GM12878 (cell line): ENCODE results near the gene RBBP4. TPM values are rescaled to one million over a fixed set of nuclear protein-coding genes. Genes with fewer than 3 reads are reported as not detected.

Experiments
- BACH1 ChIP-seq: fragments of 450-650 bp; IDR thresholded peaks from 2 replicates; pipeline ENCODE4 v1.6.1; 2017; ENCODE audit warnings: mild to moderate bottlenecking, borderline replicate concordance
- BHLHE40 ChIP-seq, 2 experiments: fragments of 450-650 bp in 1 of 2; IDR thresholded peaks; 2 replicates each; pipeline ENCODE4 v1.6.1; 2011 to 2017; ENCODE audit warnings: low read depth in 2 of 2, borderline replicate concordance in 1 of 2, improper control_type of control experiment in 1 of 2, low read length in 1 of 2, mild to moderate bottlenecking in 1 of 2
- FOXM1 ChIP-seq: IDR thresholded peaks from 2 replicates; pipeline ENCODE4 v1.6.1; 2012; ENCODE audit warnings: low read depth, mild to moderate bottlenecking, inconsistent platforms, low read length, moderate library complexity
- GABPA ChIP-seq: IDR thresholded peaks from 2 replicates; pipeline ENCODE4 v1.6.1; 2014; ENCODE audit warnings: antibody characterized with exemption, low read depth, mild to moderate bottlenecking, inconsistent platforms
- GATAD2B ChIP-seq: fragments of 450-650 bp; conservative IDR thresholded peaks from 2 replicates; pipeline ENCODE4 v1.6.1; 2017; ENCODE audit warnings: low read depth, mild to moderate bottlenecking, moderate library complexity
- HDAC2 ChIP-seq: fragments of 200-600 bp; sonication (generic); IDR thresholded peaks from 2 replicates; pipeline ENCODE4 v1.6.1; 2017
- HDAC6 ChIP-seq: fragments of 200-600 bp; sonication (generic); IDR thresholded peaks from one replicate; pipeline ENCODE4 v1.8.0; 2017; ENCODE audit warnings: antibody characterized with exemption; ENCODE audit not compliant: unreplicated experiment
- JUNB ChIP-seq: IDR thresholded peaks from 2 replicates; pipeline ENCODE4 v1.6.1; 2016; ENCODE audit warnings: antibody characterized with exemption, mild to moderate bottlenecking
- MEF2A ChIP-seq: IDR thresholded peaks from 2 replicates; pipeline ENCODE4 v1.6.1; 2011; ENCODE audit warnings: low read depth, mild to moderate bottlenecking, low read length, moderate library complexity; ENCODE audit not compliant: insufficient read depth
- NFIC ChIP-seq: IDR thresholded peaks from 2 replicates; pipeline ENCODE4 v1.6.1; 2012; ENCODE audit warnings: low read depth, mild to moderate bottlenecking, inconsistent platforms, low read length, moderate library complexity
- NR2C1 ChIP-seq: fragments of 450-650 bp; IDR thresholded peaks from 2 replicates; pipeline ENCODE4 v1.6.1; 2017; ENCODE audit warnings: antibody characterized with exemption, mild to moderate bottlenecking, moderate library complexity
- PAX8 ChIP-seq: fragments of 450-650 bp; IDR thresholded peaks from 2 replicates; pipeline ENCODE4 v1.6.1; 2017; ENCODE audit warnings: mild to moderate bottlenecking, moderate library complexity
- POLR2AphosphoS2 ChIP-seq: IDR thresholded peaks from 2 replicates; pipeline ENCODE4 v1.6.1; 2011; ENCODE audit warnings: low read depth, mild to moderate bottlenecking, low read length, improper control_type of control experiment, moderate library complexity
- POU2F2 ChIP-seq: IDR thresholded peaks from 3 replicates; pipeline ENCODE4 v1.6.1; 2011; ENCODE audit warnings: low read depth, mild to moderate bottlenecking, low read length, borderline replicate concordance
- STAT1 ChIP-seq: fragments of 450-650 bp; conservative IDR thresholded peaks from 2 replicates; pipeline ENCODE4 v1.6.1; 2014; ENCODE audit warnings: antibody characterized with exemption, mild to moderate bottlenecking
- WRNIP1 ChIP-seq: IDR thresholded peaks from 2 replicates; pipeline ENCODE4 v1.6.1; 2011; ENCODE audit warnings: low read depth, low read length, improper control_type of control experiment, borderline replicate concordance
- YBX1 ChIP-seq: fragments of 450-650 bp; IDR thresholded peaks from 2 replicates; pipeline ENCODE4 v1.6.1; 2016; ENCODE audit warnings: antibody characterized with exemption
- ZNF274 ChIP-seq: IDR thresholded peaks from one replicate; pipeline ENCODE4 v1.8.0; 2011; ENCODE audit not compliant: insufficient read length, insufficient read depth
- ZZZ3 ChIP-seq: IDR thresholded peaks from 2 replicates; pipeline ENCODE4 v1.6.1; 2011; ENCODE audit warnings: low read depth; ENCODE audit not compliant: control insufficient read depth, insufficient read length
- polyA plus RNA-seq, 11 experiments: library from polyadenylated mRNA; depleted of rRNA in 4 of 11; unstranded in 6 of 11; stranded (reverse) in 5 of 11; fragments of >200 nt; fragmentation: Nextera tagmentation in 4 of 11; fragmentation: Illumina TruSeq in 1 of 11; extraction: Ambion mirVana in 4 of 11; extraction: Trizol in 1 of 11; gene quantifications; 1 replicate in 1 of 11; 2 replicates in 10 of 11; pipeline versions ENCODE4 v1.2.1 to v1.2.3, GENCODE V29; 2011 to 2016; ENCODE audit warnings: inconsistent platforms in 2 of 11, missing spikeins in 2 of 11, low read depth in 1 of 11
- total RNA-seq, 4 experiments: library from RNA; depleted of rRNA in 3 of 4; stranded (reverse); fragments of >200 nt in 3 of 4; fragmentation: Illumina TruSeq in 1 of 4; extraction: Trizol in 1 of 4; gene quantifications; 2 replicates each; pipeline versions ENCODE4 v1.2.1 to v1.2.3, GENCODE V29; 2013 to 2021
- TF ChIP-seq, protein P1 (sequence below): fragments of 450-650 bp; IDR thresholded peaks from 2 replicates; pipeline ENCODE4 v1.6.1; 2016; ENCODE audit warnings: mild to moderate bottlenecking
- TF ChIP-seq, protein P2 (sequence below): fragments of 450-650 bp; IDR thresholded peaks from 2 replicates; pipeline ENCODE4 v1.6.1; 2017; ENCODE audit warnings: mild to moderate bottlenecking, moderate library complexity
- TF ChIP-seq, protein P3 (sequence below): fragments of 150-350 bp; IDR thresholded peaks from 2 replicates; pipeline ENCODE4 v1.6.1; 2014; ENCODE audit warnings: mild to moderate bottlenecking, low read depth, low read length

The RBBP4 gene
- total and polyA plus RNA-seq, 10 of the 15 experiments (the other 5 are each of a cell fraction or from before 2014, with no cell fraction given) = 120 to 357 (median 231) TPM

DNA sequence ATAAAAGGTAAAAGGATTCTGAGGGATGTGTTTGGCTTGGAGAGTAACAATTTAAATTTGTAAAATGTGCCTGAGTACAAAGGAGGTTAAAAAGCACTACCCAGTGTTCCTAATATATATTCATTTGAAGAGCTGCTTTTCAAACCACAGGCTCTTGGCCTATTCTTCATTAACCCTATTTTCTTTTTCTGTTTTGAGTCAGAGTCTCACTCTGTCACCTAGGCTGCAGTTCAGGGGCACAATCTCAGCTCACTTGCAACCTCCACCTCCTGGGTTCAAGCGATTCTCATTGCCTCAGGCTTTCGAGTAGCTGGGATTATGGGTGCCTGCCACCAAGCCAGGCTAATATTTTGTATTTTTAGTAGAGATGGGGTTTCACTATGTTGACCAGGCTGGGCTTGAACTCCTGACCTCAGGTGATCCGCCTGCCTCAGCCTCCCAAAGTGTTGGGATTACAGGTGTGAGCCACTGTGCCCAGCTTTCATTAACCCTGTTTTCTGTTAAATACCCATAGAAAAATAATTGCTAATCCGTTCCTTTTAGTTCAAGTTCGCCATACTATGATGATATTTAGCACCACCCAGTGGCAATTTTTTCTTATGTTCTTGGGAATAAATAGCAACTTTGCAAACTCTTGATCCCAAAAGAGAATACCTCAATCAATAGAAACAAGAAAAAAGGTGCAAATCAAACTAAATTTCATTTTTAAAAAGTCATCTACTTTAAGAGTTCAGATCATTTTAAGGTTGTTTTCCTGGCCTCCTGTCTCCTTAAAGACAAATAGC, 31.1 kb upstream of the RBBP4 start (continued):
- TF ChIP-seq WRNIP1 (no peak), STAT1 (no peak), ZNF274 (no peak), MEF2A (peak; percentile 36; the same call in 1 of the 2 replicates), GATAD2B (no peak), ZZZ3 (no peak), NFIC (peak; percentile 84), NR2C1 (peak; percentile 44), POU2F2 (0 out of 3 replicates have a peak, but pooled peaks have one; percentile 23), BHLHE40 (IDR thresholded peaks at IDR 0.05; ENCODE audit: borderline replicate concordance in 1 of 2, low read depth in 2 of 2, low read length in 1 of 2) (peak; percentile 36 to 48; a peak in 2 of 4 replicates), YBX1 (no peak), BACH1 (peak; percentile 62; the same call in 1 of the 2 replicates), POLR2AphosphoS2 (no peak), GABPA (no peak), FOXM1 (peak; percentile 89; the same call in 1 of the 2 replicates), PAX8 (no peak), HDAC6 (no peak), JUNB (peak; percentile 97), HDAC2 (no peak)
- TF ChIP-seq, protein P1, sequence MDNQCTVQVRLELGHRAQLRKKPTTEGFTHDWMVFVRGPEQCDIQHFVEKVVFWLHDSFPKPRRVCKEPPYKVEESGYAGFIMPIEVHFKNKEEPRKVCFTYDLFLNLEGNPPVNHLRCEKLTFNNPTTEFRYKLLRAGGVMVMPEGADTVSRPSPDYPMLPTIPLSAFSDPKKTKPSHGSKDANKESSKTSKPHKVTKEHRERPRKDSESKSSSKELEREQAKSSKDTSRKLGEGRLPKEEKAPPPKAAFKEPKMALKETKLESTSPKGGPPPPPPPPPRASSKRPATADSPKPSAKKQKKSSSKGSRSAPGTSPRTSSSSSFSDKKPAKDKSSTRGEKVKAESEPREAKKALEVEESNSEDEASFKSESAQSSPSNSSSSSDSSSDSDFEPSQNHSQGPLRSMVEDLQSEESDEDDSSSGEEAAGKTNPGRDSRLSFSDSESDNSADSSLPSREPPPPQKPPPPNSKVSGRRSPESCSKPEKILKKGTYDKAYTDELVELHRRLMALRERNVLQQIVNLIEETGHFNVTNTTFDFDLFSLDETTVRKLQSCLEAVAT = 0 out of 2 replicates have a peak, but pooled peaks have one; percentile 27
- TF ChIP-seq, protein P2, sequence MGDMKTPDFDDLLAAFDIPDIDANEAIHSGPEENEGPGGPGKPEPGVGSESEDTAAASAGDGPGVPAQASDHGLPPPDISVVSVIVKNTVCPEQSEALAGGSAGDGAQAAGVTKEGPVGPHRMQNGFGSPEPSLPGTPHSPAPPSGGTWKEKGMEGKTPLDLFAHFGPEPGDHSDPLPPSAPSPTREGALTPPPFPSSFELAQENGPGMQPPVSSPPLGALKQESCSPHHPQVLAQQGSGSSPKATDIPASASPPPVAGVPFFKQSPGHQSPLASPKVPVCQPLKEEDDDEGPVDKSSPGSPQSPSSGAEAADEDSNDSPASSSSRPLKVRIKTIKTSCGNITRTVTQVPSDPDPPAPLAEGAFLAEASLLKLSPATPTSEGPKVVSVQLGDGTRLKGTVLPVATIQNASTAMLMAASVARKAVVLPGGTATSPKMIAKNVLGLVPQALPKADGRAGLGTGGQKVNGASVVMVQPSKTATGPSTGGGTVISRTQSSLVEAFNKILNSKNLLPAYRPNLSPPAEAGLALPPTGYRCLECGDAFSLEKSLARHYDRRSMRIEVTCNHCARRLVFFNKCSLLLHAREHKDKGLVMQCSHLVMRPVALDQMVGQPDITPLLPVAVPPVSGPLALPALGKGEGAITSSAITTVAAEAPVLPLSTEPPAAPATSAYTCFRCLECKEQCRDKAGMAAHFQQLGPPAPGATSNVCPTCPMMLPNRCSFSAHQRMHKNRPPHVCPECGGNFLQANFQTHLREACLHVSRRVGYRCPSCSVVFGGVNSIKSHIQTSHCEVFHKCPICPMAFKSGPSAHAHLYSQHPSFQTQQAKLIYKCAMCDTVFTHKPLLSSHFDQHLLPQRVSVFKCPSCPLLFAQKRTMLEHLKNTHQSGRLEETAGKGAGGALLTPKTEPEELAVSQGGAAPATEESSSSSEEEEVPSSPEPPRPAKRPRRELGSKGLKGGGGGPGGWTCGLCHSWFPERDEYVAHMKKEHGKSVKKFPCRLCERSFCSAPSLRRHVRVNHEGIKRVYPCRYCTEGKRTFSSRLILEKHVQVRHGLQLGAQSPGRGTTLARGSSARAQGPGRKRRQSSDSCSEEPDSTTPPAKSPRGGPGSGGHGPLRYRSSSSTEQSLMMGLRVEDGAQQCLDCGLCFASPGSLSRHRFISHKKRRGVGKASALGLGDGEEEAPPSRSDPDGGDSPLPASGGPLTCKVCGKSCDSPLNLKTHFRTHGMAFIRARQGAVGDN = no peak
- TF ChIP-seq, protein P3, sequence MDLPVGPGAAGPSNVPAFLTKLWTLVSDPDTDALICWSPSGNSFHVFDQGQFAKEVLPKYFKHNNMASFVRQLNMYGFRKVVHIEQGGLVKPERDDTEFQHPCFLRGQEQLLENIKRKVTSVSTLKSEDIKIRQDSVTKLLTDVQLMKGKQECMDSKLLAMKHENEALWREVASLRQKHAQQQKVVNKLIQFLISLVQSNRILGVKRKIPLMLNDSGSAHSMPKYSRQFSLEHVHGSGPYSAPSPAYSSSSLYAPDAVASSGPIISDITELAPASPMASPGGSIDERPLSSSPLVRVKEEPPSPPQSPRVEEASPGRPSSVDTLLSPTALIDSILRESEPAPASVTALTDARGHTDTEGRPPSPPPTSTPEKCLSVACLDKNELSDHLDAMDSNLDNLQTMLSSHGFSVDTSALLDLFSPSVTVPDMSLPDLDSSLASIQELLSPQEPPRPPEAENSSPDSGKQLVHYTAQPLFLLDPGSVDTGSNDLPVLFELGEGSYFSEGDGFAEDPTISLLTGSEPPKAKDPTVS = no peak
